ENCODE data around the gene HSDL2.
"Not testable (repeated sequence)": the region's sequence is repeated elsewhere in the genome, so short reads cannot be mapped to it uniquely, and the experiment has no call there.

GRCh38 chr9:112374232-112374631 lies 5.7 kb upstream of the HSDL2 start:
- not testable (repeated sequence) for TF ChIP-seq EZH2phosphoT487 (IDR thresholded peaks at IDR 0.05; ENCODE audit: insufficient read depth, low read depth); EZH2 (IDR thresholded peaks at IDR 0.05; ENCODE audit: insufficient read depth, poor library complexity, severe bottlenecking)

All from GM23248 (cell line).